Measurements from ENCODE around the gene MAB21L3.

DNA sequence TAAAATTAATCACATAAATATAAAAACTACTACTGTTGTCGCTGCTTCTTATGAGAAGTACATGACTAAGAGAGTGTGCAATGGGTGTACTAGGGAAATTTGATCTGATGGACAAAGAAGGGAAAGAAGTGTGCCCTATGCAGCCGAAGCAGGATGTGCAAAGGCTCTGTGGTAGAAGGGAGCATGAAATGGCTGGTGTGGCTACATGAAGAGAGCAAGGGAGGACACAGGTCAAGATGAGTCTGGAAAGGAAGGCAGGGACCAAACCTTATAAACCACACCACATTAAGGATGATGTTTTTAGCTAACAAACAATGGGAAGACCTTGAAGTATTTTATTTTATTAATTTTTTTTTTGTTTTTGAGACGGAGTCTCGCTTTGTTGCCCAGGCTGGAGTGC, 20.0 kb downstream of the MAB21L3 start:
- no peak for TF ChIP-seq CTCF (IDR thresholded peaks at IDR 0.05)
- no peak for TF ChIP-seq POLR2A (IDR thresholded peaks at IDR 0.05)
